ENCODE data around the gene NHEJ1.

Gene NHEJ1

GRCh38 chr2:219026946-219027345 lies 133.7 kb downstream of the NHEJ1 start:
- no peak for DNase-seq

- DNase-seq = no peak
Measured at GRCh38 chr2:219025637-219026585, 134.7 kb downstream of the NHEJ1 start.

Measured in stimulated activated CD4-positive, alpha-beta T cell treated with anti-CD3 and anti-CD28 coated beads, Interleukin-2, amount 100 ng/mL, for 24 hours (primary cell).